ENCODE measurements around the gene MBD3L1.

MBD3L1 gene

GRCh38 chr19:8881512-8881911, 49.3 kb downstream of the MBD3L1 start:
- no peak for DNase-seq

- no peak for DNase-seq
Measured at GRCh38 chr19:8884416-8884815, 52.2 kb downstream of the MBD3L1 start.

GRCh38 chr19:8887364-8887763, 55.2 kb downstream of the MBD3L1 start:
- no peak for DNase-seq

- DNase-seq = no peak
Measured at GRCh38 chr19:8890260-8890659, 58.1 kb downstream of the MBD3L1 start.
